HG03060 (cell line): ENCODE measurements around the gene CHRDL2.
A peak's percentile ranks its signal among the peaks of the same experiment; 100 is the strongest.

Source experiments
- ATAC-seq: cut with Tn5 transposase; IDR thresholded peaks from one replicate; pipeline ENCODE4 v1.9.1; 2021; ENCODE audit warnings: low read depth, moderate number of reproducible peaks; ENCODE audit not compliant: unreplicated experiment

The CHRDL2 gene

GRCh38 chr11:74749127-74749964 is 18.1 kb upstream of the CHRDL2 start:
- no peak for ATAC-seq

DNA sequence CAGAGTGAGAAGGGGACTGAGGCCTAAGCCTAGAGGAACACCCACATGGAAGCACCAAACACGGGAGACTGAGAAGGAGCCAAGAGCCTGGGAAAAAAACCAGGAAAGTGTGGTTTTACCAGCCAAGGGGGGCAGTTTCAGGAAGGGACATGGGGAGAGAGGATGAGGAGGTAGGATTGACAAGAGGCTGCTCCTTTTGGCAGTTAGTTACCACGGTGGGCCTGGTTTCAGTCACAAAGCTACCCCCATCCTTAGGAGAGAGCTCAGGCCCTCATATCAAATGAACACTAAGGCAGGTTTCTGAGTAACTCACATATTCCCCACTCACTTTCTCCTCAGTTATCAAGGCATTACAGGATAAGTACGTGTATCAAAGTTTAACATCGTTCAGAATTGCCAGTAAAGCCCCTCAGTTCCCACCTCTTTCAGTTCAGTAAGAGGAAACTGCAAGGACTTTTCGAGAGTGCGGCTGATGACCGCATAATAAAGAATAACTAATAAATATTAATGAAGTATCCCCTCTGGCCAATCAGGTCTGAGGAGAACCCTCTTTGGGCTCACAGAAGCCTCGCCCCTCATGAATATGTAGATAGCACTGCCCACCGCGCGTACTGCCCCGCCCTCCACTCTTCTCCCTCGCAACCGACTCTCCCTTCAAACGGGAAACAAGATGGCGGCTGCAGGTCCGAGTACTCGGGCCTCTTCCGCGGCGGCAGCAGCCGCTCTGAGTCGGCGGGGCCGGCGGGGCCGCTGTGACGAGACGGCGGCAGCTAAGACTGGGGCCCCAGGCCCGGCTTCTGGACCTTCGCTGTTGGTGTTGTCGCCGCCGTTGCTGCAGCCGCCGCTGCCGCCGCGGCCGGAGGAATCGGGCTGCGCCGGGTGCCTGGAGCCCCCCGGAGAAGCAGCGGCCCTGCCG is 17.2 kb upstream of the CHRDL2 start, which contains the start of gene RNF169:
Gene RNF169 (plus strand): TSS at position 639 of the 916 bp plus-strand sequence. CDS start 32 bp downstream, at position 671.
- ATAC-seq, result peak; percentile 94

DNA sequence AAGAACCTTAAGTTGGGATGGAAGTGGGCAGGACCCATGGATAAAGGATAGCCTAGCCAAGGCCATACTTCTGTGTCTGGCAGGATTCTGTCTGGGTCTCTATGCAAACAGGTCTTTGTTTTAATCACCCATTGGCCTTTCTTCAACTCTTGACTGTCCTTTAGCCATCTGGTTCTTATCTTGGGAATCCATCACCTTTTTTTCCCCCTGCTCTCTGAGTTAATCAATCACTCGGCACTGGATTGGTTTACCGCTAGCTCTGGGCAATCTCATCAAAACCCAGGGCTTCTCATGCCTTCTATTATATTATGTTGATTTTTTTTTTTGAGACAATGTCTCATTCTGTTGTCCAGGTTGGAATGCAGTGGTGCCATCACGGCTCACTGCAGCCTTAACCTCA is 15.6 kb upstream of the CHRDL2 start:
- ATAC-seq, result no peak

- ATAC-seq, result no peak
These were observed 13.1 kb upstream of the CHRDL2 start for GRCh38 chr11:74744277-74744676.

DNA sequence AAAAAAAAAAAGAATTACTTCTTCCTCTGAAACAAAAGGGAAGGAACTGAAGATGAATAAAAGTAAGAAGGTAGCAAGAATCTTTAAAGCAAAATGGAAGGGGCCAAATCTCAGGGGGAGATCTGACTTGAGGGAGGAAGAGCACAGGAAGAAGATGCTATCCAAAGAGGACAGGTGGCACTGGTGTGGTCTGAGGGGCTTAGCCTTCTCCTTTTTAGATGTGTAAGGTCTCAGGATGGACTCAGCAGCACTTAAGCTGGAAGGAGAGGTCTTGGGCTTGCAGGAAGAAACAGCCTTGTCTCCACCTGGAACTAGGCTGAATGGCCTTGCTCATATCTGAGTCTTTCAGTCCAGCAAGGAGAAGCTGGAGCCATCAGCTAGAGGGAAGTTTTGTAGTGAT is 12.4 kb upstream of the CHRDL2 start:
- ATAC-seq, result no peak

DNA sequence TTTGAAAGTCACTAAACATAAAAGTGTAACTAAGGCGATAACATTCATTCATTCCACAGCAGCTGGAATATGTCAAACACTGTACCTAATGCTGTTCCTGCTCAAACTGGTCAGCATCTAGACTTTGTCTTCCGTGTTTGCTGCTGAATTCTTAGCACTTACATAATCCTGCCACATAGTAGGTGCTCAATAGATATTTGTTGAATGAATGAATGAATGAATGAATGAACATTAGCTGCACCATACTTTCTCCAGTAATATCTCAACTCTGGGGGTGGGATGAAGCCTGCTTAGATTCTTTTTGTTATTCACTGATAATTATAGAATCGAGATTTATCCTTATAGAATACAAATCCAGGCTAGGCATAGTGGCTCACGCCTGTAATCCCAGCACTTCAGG is 10.8 kb upstream of the CHRDL2 start:
- ATAC-seq, result no peak

DNA sequence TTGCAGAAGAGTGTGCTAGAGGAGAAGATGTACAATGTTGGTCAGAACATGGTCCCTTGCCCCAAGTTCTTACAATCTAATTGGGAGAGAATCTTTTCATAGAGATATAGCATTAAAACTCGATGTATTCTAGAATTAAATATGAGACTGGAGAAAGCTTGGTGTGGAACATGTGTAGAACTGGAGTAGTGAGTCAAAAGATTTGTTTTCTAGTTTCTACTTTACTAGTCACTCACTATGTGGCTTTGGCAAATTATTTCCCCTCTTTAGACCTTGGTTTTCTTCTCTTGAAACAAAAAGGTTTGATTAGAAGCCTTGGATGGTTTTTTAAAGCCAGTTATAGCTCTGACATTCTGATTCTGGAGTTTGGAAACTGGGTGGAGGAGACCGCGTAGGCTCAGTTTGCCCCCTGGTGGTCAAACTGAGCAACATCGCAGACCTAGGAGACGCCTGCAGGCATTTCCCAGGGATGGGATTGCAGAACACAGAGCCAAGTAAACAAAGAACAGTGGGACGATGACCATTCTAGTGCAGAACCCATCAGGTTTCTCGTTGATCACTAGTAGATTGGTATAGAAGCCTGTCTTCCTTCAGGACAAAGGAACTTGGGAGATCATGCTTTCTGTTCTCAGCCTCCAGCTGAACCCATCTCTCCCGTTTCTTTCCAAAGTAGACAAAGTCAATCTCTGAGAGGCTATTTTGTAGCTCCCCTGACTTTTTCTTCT is 8.5 kb upstream of the CHRDL2 start:
- no peak for ATAC-seq

DNA sequence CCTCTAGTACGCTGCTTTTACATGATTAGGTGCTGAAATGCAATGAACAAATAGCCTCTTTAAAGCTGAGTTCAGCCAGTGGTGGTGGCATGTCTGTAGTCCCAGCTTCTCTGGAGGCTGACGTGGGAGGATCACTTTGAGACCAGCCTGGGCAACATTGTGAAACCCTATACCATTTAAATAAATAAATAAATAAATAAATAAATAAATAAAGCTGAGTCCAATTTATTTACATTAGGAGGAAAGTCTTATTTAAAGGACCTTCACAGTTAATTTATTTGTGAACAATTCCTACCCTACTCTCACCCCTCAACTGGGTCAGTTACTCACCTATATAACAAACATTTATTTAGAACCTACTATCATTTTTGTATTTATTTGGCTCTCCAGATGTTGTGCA is 4.8 kb upstream of the CHRDL2 start:
- no peak for ATAC-seq

DNA sequence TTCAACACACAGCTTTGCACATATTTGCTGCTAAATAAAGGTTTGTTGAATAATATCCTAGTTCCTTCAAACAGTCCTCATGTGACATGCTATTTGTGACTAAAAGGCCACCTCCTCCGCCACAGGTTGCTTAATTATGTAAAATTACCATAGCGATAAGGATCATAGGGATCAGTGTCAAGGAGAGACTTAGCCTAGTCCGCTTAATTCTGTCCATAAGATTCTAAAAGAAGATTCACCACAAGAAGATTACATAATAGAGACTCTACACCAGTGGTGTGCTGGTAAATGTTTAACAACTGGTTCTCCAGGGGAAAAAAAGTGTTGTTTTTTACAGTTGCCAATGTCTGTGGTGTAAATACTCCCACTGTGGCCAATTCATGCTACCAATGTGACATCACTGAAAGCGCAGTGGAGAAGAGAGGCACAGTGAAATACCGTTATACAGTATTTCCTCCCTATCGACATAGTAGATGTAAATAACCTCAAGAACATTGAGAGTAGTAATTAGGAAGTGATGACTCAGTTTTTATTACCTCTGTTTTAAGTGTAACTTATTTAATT is 4.2 kb upstream of the CHRDL2 start:
- ATAC-seq, result no peak

GRCh38 chr11:74734559-74734925 is 3.3 kb upstream of the CHRDL2 start:
- ATAC-seq, result no peak

GRCh38 chr11:74730571-74731260 is 510 bp downstream of the CHRDL2 start:
- no peak for ATAC-seq

GRCh38 chr11:74729397-74729796 is 1.8 kb downstream of the CHRDL2 start:
- ATAC-seq, result no peak

GRCh38 chr11:74726547-74727182 is 4.6 kb downstream of the CHRDL2 start:
- ATAC-seq, result no peak

DNA sequence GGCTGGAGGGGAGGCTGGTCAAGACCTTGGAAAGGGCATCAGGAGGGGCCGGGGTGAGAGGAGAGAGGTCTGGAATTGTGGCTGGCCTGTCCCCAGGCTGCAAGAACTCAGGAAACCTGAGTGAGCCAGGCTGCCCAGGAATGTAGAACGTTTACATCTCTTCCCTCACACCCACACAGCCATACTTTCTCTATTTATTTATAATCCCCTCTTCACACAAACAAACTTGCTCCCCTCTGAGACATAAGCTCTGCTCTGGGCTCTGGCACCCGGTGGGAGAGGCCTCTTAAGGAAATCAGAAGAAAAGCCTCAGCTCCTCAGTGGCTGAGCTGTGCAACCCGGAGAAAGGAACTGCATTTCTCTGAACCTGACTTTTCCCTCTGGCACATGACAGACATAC is 5.5 kb downstream of the CHRDL2 start:
- no peak for ATAC-seq

- no peak for ATAC-seq
These were observed 7.7 kb downstream of the CHRDL2 start for GRCh38 chr11:74723511-74723910.

DNA sequence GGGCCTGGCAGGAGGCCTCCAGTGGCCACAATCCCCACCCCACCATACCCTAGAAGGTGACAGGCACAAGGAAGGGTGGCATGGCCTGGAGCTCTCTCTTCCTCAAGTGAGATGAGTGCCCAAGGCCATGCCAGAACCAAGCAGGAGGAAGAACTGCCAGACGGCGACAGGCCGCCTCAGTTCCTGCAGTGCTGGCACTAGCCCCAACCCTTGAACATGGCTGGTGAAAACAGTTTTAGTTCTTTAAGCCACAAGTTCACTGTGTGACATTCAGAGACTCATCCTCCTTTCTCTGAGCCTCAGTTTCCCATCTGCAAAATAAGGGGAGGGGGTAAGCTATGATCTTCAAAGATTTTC is 9.8 kb downstream of the CHRDL2 start:
- ATAC-seq, result no peak

DNA sequence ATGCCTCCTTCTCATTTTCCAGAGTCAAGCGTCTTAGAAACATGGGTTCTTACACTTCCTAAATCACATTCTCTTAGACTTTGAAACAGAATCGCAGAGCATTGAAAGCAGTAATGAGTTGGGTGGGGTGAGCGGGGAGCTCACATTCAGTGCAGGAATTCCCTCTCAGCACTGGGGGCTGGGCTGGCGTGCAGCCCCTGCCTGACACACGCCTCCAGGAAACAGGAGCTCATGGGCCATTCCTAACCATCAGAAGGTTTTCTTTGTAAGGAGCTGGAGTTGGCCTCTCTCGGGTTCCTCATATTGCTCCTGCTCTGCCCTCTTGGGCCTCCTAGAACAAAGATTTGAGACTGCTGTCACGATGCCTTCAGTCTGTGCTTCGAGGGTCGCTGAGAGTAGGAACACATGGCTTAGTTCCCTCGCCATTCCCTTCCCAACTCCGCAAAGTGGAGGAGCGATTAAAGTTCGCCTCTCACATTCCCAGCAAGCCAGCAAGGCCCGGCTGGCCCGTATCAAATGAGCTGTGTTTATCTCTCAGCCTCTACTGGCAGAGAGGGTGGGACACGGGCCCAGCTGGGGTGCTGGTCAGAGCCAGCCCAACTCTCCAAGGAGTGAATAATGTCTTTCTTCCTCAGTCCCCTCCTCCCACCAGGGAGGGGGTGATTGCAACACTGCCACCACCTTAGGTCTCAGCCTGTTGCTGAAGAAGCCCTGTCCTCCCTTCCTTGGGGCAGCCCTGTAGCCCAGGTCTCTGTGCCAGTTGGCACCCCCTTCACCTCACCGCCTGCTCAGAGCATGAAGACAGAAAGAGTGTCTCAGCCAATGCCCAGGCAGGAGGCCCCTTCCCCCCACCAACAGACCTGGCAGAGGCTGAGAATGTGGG is 10.4 kb downstream of the CHRDL2 start:
- no peak for ATAC-seq

- no peak for ATAC-seq
These were observed 12.2 kb downstream of the CHRDL2 start for GRCh38 chr11:74719011-74719410.
